Choroid plexus epithelial cell (primary cell): Measurements from ENCODE around the gene B4GALT6.

Source experiments
- DNase-seq: peaks from one replicate; pipeline ENCODE4 v3.0.0-alpha.2; 2010; ENCODE audit warnings: low read depth
- H3K4me3 ChIP-seq: 2 replicates; pipeline ENCODE4 v1.5.1; 2011; ENCODE audit warnings: low read depth, mild to moderate bottlenecking, control low read depth, low read length, moderate library complexity
- CTCF ChIP-seq: conservative IDR thresholded peaks from 2 replicates; pipeline ENCODE4 v1.5.1; 2011; ENCODE audit warnings: low read depth, mild to moderate bottlenecking, control low read depth, inconsistent platforms, low read length, moderate library complexity

The B4GALT6 gene

GRCh38 chr18:31652357-31652756, 32.0 kb downstream of the B4GALT6 start:
- DNase-seq: no peak
- no peak for TF ChIP-seq CTCF
- no peak overlapping the region for H3K4me3 ChIP-seq

GRCh38 chr18:31651369-31651768, 33.0 kb downstream of the B4GALT6 start:
- no peak for TF ChIP-seq CTCF
- H3K4me3 ChIP-seq: no peak overlapping the region
- no peak for DNase-seq

GRCh38 chr18:31649978-31650719, 34.2 kb downstream of the B4GALT6 start:
- no peak for TF ChIP-seq CTCF
- no peak for DNase-seq

GRCh38 chr18:31649449-31649848, 34.9 kb downstream of the B4GALT6 start:
- no peak for TF ChIP-seq CTCF
- H3K4me3 ChIP-seq: no peak overlapping the region
- DNase-seq: no peak

More at GRCh38 chr18:31649978-31650719, 34.2 kb downstream of the B4GALT6 start:
- no peak overlapping the region for H3K4me3 ChIP-seq

GRCh38 chr18:31648966-31649429, 35.4 kb downstream of the B4GALT6 start:
- TF ChIP-seq CTCF: no peak
- peak; percentile 56 for DNase-seq
- H3K4me3 ChIP-seq: no peak overlapping the region

- H3K4me3 ChIP-seq: no peak overlapping the region
- DNase-seq: no peak
- no peak for TF ChIP-seq CTCF
These were observed 35.9 kb downstream of the B4GALT6 start for GRCh38 chr18:31648458-31648857.
